COR-L47 (cell line): ENCODE measurements around the gene TM9SF1.
"Not testable (repeated sequence)": the region's sequence is repeated elsewhere in the genome, so short reads cannot be mapped to it uniquely, and the experiment has no call there.

Experiments used
- DNase-seq: peaks from one replicate; lab custom pipeline; 2025; lab: John Stamatoyannopoulos, UW

TM9SF1 gene

GRCh38 chr14:24224618-24225071 lies 29.4 kb upstream of the TM9SF1 start:
- DNase-seq: no peak

GRCh38 chr14:24222987-24223386 lies 27.7 kb upstream of the TM9SF1 start:
- not testable (repeated sequence) for DNase-seq

- DNase-seq: no peak
These were observed 24.3 kb upstream of the TM9SF1 start for GRCh38 chr14:24219521-24219920.

- DNase-seq: no peak
These were observed 23.8 kb upstream of the TM9SF1 start for GRCh38 chr14:24219080-24219479.

GRCh38 chr14:24216876-24217275 lies 21.6 kb upstream of the TM9SF1 start:
- DNase-seq: not testable (repeated sequence)

GRCh38 chr14:24216345-24216699 lies 21.1 kb upstream of the TM9SF1 start:
- DNase-seq: no peak

- DNase-seq: peak; percentile 79
These were observed 20.5 kb upstream of the TM9SF1 start, which contains the start of gene MDP1 for GRCh38 chr14:24215495-24216344. Gene MDP1, minus strand, starts transcription at chr14:24216066. Its CDS starts 111 bp downstream, at chr14:24215955.

- DNase-seq: no peak
These were observed 18.8 kb upstream of the TM9SF1 start for GRCh38 chr14:24213866-24214662.

- DNase-seq: peak; percentile 95
These were observed 18.0 kb upstream of the TM9SF1 start, which contains the start of gene CHMP4A for GRCh38 chr14:24212924-24213865. Gene CHMP4A, minus strand, starts transcription at chr14:24213488. Its CDS starts 49 bp downstream, at chr14:24213439.

- DNase-seq: no peak
These were observed 16.1 kb upstream of the TM9SF1 start for GRCh38 chr14:24211311-24211710.

GRCh38 chr14:24207625-24208024 lies 12.4 kb upstream of the TM9SF1 start:
- no peak for DNase-seq

GRCh38 chr14:24207104-24207551 lies 11.9 kb upstream of the TM9SF1 start:
- DNase-seq: no peak

GRCh38 chr14:24206260-24207103 lies 11.2 kb upstream of the TM9SF1 start:
- no peak for DNase-seq

- DNase-seq: no peak
These were observed 9.2 kb upstream of the TM9SF1 start for GRCh38 chr14:24204163-24205146.

- not testable (repeated sequence) for DNase-seq
These were observed 8.1 kb upstream of the TM9SF1 start for GRCh38 chr14:24203249-24203886.

GRCh38 chr14:24202538-24202937 lies 7.3 kb upstream of the TM9SF1 start:
- not testable (repeated sequence) for DNase-seq

GRCh38 chr14:24198814-24199524 lies 3.7 kb upstream of the TM9SF1 start:
- no peak for DNase-seq

- DNase-seq: no peak
These were observed 1.8 kb upstream of the TM9SF1 start for GRCh38 chr14:24197056-24197450.
